GM03348 (cell line): ENCODE data around the gene TMC1.

Experiments used
- DNase-seq: peaks from one replicate; pipeline ENCODE4 v3.0.0; 2012; ENCODE audit warnings: low spot score

Gene TMC1

GRCh38 chr9:72615931-72616330, 94.5 kb downstream of the TMC1 start:
- DNase-seq: no peak

- no peak for DNase-seq
Observed at GRCh38 chr9:72618811-72619210, 97.4 kb downstream of the TMC1 start.

- DNase-seq: no peak
Observed at GRCh38 chr9:72622186-72622585, 100.8 kb downstream of the TMC1 start.

- DNase-seq: peak; percentile 17
Observed at GRCh38 chr9:72623156-72623555, 101.7 kb downstream of the TMC1 start.

GRCh38 chr9:72627147-72627546, 105.7 kb downstream of the TMC1 start:
- DNase-seq: no peak

GRCh38 chr9:72627956-72628540, 106.6 kb downstream of the TMC1 start:
- DNase-seq: peak; percentile 12

- peak; percentile 62 for DNase-seq
Observed at GRCh38 chr9:72633966-72634365, 112.6 kb downstream of the TMC1 start.

GRCh38 chr9:72635197-72635596, 113.8 kb downstream of the TMC1 start:
- DNase-seq: no peak

- no peak for DNase-seq
Observed at GRCh38 chr9:72636621-72637020, 115.2 kb downstream of the TMC1 start.

- DNase-seq: no peak
Observed at GRCh38 chr9:72643651-72644050, 122.2 kb downstream of the TMC1 start.

GRCh38 chr9:72646061-72646460, 124.7 kb downstream of the TMC1 start:
- no peak for DNase-seq

GRCh38 chr9:72648324-72649126, 127.1 kb downstream of the TMC1 start:
- no peak for DNase-seq

GRCh38 chr9:72649127-72649442, 127.7 kb downstream of the TMC1 start:
- DNase-seq: no peak

GRCh38 chr9:72650206-72650605, 128.8 kb downstream of the TMC1 start:
- DNase-seq: no peak

GRCh38 chr9:72656021-72656420, 134.6 kb downstream of the TMC1 start:
- no peak for DNase-seq

- DNase-seq: no peak
Observed at GRCh38 chr9:72657023-72657422, 135.6 kb downstream of the TMC1 start.

GRCh38 chr9:72658703-72659102, 137.3 kb downstream of the TMC1 start:
- DNase-seq: no peak

GRCh38 chr9:72661401-72662135, 140.2 kb downstream of the TMC1 start:
- DNase-seq: peak; percentile 78

- DNase-seq: peak; percentile 77
Observed at GRCh38 chr9:72665421-72665820, 144.0 kb downstream of the TMC1 start.

GRCh38 chr9:72667181-72667580, 145.8 kb downstream of the TMC1 start:
- no peak for DNase-seq

- DNase-seq: no peak
Observed at GRCh38 chr9:72674961-72675360, 153.6 kb downstream of the TMC1 start.

- DNase-seq: peak; percentile 26
Observed at GRCh38 chr9:72675586-72675985, 154.2 kb downstream of the TMC1 start.

GRCh38 chr9:72680593-72681282, 159.3 kb downstream of the TMC1 start:
- no peak for DNase-seq
